GM19452 (cell line): ENCODE measurements around the gene TLE1.

Experiments
- ATAC-seq: cut with Tn5 transposase; IDR thresholded peaks from one replicate; pipeline ENCODE4 v1.9.1; 2021; ENCODE audit not compliant: unreplicated experiment

TLE1 gene

DNA sequence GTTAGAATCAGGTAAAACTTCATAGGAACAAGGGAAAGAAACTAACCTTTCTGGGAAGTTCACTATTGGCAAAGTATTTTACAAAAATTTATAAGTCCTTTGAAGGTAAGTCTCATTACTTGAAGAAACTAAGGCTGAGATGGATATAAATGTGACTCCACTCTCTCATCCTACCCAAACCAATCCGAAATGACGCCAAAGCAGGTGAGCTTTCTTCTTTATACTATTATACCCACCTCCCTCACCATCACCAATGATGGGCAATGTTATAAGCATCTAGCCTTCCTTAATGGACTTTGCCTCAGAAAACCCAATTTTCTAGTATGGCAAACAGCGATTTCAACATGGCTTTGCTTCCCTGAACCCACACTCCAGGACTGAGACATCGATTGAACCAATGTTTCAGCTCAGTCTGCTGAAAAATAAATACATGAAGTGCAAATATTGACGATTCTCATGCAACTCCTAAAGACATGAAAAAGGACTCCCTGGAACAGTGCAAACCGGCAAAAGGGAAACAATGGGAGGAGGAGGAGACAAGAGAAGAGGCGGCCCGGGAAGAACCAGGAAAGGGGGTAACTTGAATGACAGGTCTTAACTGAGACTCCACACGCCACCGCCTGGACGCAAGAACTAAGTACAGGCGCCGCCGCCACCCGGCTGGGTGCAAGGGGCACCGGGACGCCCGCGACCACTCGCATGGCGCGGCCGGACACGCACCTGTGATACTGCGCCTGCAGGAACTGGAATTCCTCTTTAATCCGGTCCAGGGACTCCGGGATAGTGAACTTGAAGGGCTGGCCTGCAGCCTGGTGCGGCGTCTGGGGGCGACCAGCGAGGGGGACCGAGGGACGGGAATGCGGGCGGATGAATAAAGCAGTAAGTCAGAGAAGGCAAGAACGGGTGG, 2.5 kb downstream of the TLE1 start:
- ATAC-seq: no peak

DNA sequence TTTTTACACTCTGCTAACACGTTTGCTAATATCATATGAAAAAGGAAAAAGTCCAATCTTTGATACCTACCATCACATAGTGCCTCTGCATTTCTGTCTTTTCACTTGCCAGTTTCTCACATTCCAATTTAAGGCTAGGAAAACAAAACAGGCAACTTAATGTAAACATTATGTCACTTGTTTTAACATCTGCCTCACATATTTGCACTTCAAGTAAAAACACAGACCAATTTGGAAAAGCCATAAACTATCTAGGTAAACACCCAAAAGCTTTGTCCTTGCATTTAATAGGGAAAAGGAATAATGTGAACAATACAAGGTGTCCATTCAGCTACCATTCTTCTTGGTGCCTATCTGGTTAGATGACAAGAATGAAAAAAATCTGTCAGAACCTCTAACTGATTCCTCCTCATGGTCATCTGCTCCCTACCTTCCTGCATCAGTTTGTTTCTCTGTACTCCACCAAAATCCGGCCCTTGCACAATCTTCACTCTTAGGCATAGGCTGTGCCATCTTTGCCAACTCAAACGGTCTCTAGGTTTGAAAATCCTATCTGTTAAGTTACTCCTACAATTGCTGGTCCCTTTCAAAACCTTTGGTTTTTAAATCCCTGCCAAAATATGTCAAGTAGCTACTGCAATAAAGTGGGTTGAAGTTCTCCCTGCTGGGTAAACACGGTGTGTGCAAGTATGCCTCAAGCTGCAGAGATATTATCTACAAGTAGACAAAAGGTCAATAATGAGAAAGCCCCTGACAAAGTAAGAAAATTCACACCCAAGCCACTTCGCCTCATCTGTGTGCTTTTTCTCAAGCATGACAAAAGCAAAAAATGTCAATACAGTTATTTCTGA, 3.4 kb downstream of the TLE1 start:
- ATAC-seq: no peak

DNA sequence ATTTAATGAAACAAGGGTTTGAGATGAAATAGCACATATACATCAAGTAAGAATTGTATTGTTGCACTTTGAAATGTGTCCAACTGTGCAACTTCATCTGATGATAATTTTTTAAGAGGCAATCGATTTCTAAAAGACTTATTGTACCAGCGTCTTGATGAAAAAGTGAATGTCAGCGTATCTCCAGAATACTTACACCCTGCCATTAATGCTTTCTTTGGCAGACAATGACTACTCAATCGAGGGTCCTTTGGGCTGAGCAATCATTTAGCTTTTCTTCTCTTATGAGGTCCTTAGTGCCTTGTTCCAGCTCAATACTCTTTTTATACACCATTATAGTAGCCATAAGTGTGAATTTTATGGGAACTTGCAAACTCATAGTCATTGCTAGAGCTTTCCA, 4.7 kb downstream of the TLE1 start:
- ATAC-seq: no peak

DNA sequence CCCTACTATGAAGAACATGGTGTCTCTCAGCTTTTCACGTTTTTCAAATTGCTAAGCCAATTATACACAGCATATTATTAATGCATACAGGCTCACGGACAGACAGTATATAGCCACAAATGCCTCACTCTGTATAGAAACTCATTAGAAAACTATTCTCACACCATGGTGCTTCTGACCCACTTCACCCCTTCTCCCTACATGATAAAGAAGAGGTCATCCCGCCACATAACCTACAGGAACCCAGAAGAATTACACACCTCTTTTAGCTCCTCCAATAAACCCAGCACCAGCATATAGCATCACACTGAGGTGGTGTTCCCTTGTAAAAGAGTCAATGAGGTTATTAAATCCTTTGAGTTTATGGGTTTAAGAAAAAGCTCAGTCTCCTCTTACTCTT, 5.6 kb downstream of the TLE1 start:
- ATAC-seq: no peak

DNA sequence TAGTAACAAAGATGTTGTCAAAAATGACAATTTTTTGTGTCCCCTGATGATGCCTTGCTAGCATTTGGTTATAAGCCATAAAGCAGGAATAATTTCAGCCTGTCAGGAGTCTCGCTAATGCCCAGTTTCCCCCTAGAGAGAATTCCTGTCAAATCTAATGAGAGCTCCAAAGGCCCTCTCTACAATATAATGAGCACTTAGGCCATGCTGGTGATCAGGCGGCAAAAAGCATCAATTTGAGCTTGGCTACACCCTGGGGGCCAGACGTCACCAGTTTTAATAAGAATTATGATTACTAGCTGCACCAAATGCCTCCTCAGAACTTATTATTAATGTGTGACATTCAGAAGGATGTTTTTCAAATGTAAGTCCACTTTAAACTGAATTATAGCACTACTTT, 6.1 kb downstream of the TLE1 start:
- no peak for ATAC-seq

DNA sequence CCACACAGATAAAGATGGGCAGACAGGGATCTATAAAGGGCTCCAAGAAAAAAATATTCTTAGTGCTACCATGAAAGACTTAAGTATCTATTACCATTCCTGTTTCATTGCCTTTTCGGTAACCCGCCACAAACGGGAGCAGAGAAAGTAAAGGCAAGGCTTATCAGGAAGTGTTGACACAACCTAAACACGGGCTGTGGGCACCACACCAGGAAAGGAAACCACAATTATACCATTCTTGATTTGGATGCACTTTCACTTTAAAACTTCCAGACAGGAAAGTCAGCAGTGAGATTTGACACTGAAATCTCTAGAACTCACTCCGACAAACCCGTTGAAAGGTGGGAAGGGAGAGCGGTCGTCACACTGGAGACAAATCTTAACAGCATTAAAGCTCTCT, 6.5 kb downstream of the TLE1 start:
- no peak for ATAC-seq

DNA sequence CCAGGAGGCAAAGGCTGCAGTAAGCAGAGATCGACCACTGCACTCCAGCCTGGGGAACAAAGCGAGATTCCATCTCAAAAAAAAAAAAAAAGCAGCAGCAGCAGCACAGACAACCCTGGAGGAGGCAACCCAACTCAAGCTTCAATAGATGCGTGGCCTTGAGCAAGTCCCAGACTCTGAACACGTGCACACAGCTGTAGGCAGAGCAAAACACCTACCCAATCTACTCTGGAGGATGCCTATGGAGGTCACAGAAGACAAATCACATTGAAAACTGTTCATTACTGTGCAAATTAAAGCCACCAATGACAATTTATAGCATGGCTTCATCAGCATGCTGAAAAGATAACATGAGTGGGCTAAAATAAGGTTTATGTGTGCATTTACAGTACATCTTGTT, 7.2 kb downstream of the TLE1 start:
- no peak for ATAC-seq

DNA sequence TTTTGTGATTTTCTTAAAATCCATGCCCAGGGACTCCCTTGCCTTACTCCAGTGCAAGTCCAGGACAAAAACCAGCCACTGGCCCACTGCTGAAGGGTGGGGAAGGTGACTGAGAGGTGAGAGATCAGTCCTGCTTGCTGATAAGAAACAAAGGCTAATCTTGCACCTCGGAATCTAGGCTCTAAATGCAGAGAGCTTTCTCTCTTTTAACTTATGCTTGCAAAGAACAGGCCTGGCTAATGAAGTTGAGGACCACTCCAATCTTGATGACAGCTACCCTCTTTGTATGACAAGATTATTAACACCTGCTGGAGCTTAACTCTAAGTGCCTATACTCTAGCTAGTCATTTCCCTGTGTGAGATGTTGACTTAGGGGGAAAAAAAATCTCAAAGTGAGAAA, 8.8 kb downstream of the TLE1 start:
- no peak for ATAC-seq

DNA sequence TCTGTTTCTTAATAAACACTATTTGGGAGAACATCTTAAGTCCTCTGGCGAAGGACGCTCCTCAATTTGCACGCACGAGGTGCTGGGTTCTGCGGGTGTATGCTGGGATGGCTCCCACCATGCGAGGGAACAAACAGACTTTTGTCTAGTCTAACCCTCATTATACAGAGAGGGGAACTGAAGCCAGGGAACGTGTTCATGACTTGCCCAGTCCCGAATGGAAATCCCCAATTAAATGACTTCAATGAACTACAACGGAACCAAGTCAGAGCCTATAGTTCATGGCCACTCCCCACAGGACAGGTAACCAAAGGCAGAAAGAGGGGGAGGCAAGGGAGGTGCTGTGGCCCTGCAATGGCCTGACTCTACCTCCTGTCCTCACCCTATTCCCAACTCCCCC, 9.3 kb downstream of the TLE1 start:
- no peak for ATAC-seq

DNA sequence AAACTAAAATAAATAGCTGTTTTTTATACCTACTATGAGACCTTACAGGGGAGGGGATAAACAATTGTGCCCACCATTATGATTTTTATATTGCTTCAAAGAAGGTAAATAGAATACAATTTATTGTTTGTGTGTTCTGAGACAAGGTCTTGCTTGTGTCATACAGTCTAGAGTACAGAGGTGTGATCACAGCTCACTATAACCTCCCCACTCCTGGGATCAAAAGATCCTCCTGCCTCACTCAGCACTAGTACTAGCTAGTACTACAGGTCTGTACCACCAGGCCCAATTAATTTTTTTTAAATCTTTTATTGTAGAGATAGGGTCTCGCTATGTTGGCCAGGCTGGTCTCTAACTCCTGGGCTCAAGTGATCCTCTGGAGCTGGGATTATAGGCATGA, 11.3 kb downstream of the TLE1 start:
- ATAC-seq: no peak

DNA sequence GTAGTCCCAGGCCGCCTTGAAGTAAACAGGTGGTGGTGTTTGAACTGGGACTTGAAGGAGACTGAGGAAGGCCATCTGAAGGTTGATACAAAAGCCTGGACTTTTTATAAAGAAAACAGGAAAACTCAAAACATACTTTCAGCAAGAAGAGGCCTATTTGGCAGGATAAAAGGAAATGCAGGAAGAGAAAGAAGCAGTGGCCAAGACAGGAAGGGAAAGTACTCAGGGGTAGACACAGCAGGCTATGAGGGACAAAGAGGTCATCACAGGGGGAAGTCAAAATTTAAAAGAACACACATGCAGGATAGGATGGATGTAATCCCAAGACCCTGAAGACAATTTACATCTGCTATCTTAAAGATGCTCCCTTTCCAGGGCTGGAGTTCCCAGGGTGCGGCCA, 13.0 kb downstream of the TLE1 start:
- ATAC-seq: no peak

DNA sequence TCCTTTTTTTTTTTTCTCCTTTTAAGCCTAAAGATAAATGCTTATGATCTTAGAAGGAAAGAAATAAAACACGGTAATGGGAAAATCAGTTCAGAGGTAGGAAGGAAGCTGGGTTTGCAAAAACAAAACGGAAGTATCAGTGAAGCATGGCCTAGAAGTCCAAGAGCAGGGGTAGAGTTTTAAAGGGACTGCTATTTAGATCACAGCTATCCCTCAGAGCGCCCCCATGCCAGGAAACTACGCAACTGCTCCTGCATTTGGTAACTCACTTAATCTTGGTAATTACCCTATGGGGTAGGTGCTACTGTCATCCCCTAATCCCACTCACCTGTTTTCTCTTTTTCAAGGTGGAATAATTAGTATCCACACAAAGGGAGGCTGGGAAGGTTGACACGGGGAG, 16.0 kb downstream of the TLE1 start:
- ATAC-seq: no peak

DNA sequence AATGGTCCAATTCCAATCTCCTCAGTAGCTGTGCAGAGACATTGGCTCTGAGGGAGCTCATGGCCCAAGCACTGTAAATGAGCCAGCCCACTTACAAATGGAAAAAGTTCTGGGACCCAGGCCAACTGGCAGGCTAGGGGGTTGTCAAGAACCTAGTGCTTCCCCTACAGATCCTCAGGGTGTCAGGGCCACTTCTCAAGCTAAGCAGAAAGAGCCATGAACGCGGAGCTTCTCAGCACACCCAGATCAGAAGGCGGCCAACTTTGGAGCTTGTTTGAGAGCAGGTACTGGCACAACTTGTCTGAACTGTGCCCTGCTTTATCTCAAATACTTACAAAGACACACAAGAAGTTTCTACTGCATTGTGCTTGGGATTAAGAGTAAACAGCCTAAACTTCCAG, 17.5 kb downstream of the TLE1 start:
- ATAC-seq: no peak

DNA sequence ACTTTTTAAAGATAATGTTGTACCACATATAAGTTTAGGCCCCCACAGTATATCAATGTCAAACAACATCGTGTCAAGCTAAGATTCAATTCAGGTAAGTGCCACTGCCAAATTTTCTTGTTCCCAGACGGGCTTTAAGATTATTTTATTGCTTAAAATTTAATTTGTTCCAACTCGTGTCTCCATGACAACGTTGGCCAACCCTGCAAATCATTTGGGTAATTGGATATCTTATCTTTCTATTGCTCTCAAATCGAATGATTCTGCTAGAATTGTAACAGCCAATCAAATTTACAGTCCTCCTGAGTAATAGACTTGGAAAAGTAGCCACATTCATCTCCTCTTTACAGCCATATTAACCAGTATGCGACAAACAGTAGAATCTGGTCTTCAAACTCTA, 19.5 kb downstream of the TLE1 start:
- no peak for ATAC-seq

DNA sequence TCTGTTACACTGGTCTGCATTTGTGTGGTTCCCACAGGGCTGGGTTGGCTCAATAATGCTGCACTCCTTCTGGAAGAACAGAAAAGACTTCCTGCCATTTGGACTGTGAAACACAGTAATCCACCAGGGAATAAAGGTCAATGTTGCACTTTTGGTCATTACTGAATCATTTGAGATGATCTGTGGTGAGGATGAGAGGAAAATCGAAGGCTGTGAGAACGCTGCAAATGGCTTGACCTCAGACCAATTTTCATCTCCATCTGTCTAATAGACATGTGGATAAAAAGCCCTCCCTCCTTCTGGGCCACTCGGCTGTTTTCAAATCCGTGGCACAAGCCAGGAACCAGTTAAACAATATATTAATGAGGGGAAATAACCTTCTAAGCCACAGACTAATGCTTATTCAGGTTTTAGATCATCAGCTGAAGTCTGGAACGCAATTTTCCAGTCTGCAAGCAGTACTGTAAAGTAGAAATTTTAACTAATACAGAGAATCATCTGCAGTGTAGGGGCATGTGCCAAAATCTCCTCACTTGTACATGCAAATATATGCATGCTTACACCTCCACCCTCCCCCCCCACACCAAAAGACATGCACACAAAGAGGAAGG, 20.2 kb downstream of the TLE1 start:
- no peak for ATAC-seq

DNA sequence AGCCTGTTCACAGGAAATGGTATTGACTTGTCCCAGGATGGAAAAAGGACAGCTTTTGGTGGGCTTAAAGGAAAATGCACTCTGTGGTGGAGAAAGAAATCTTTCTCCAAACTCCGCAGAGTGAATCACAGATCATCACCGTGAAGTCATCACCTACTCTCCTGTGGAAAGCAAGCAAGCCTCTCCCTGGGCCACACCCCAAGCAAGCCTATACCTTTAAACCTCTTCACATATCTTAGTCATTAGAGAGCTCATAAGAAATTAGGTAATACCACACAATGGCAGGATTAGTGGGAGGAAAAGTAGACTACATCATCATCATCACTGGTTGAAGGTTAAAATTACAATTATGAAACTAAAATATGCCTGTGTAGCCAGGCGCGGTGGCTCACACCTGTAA, 23.2 kb downstream of the TLE1 start:
- no peak for ATAC-seq

DNA sequence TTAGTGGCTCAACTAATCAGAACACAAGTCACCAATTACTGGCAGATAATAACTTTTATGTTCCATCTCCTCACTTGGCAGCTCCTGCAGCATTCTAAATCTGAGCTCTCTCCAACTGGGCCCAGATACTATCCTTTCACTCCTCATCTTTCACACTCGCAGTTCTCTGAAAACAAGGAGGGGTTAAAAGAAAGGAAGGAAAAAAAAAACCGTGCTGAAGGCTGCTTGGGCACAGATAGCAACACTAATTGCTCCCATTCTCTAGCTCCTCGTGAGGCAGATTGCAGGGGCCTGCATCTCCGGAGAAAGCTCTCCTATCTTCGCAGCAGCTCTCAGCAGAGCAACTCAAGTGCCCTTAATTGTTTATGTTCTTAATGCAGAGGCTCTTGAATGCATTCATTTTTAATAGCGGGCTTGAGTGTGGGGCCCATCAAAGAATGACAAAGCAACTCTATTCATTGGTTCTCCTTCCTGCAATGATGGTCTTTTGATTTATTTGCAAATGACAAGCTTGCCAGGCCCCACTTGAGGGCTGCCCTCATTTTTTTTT, 23.9 kb downstream of the TLE1 start:
- no peak for ATAC-seq

DNA sequence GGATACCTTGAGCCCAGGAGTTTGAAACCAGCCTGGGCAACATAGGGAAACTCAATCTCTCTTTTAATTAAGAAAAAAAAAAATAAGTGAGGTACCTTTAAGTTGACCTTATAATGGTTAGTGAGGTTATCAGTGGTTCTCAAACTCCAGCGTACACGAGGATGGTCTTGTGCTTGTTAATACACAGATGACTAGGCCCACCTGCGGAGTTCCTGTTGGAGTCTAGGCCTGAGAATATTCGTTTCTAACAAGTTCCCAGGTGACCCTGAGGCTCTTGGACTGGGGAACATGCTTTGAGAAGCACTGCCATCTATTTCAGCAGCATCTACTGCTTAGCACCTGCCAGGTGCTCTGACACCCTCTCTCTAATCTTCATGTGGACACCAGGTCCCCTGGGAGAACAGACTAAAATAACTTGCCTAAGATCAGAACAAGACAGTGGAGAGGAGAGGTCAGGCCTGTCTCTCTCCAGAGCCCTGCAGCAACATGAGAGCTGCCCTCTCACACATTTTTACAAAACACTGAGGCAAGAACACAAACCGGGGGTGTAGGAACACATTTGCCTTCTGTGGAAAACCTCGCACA, 24.6 kb downstream of the TLE1 start:
- ATAC-seq: no peak

DNA sequence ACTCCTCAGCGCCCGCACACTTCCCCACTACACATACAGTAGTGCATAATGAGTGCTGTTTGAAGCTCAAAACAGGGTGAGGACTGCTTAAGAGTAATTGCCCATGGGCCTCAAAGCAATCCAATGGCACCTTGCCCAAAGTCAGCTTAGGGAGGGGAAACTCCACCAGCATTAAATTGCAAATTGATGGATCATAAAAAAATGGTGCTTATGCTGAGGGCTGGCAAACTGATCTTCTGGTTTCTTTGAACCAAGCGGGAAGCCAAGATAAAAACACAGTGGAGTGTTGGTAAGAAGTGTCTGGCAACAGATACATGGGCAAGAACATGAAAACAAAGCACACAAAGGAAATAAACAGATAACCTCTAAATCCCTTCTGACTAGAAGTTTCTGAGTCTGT, 28.0 kb downstream of the TLE1 start:
- ATAC-seq: no peak

DNA sequence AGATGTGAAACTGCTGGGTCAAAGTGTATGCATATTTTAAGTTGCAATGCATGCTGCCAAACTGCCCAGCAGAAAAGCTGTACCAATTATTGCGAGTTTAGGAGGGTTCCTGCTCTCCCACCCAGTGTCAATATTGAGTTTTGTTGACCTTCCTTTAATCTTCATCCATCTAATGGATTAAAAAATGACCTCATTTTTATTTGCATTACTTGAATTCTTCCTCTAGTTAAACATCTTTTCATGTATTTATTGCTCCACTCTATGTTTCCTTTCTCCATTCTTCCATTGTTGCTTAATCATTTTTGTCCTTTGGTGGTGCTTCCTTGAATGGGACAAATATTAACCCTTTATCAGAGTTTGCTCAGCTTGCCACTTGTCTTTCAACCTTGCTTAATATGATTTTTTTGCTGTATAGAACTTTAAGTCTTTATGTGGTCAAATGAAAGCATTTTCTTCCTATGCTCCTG, 32.4 kb downstream of the TLE1 start:
- no peak for ATAC-seq

DNA sequence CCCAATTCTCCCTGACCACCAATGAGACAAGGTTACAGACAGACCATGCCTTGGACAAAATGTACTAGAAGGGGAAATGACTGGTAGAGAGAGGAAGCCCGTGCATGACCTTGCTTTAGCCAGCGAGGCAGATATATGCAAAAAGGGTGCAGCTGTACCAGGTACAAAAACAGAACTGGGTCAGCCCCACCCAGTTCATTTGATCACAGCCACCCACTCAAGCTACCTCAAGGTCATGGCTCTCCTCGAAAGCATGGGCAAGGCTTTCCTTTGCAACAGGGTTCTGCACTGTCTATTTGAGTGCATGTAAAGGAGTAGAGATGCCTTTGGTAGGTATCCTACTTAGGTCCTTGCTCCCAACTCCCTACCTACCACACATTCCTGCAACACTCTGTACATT, 33.3 kb downstream of the TLE1 start:
- peak; percentile 78 for ATAC-seq
